Fibroblast of villous mesenchyme (primary cell): ENCODE measurements around the gene MTHFD1L. TPM values are rescaled to one million over a fixed set of nuclear protein-coding genes. Genes with fewer than 3 reads are reported as not detected.

ENCODE experiments used
- DNase-seq: peaks from one replicate; pipeline ENCODE4 v3.0.0-alpha.2; 2010; ENCODE audit warnings: low read depth
- H3K4me3 ChIP-seq: 2 replicates; pipeline ENCODE4 v1.5.1; 2011; ENCODE audit warnings: low read depth, mild to moderate bottlenecking, low read length
- CTCF ChIP-seq: IDR thresholded peaks from 2 replicates; pipeline ENCODE4 v1.5.1; 2012; ENCODE audit warnings: low read depth, mild to moderate bottlenecking, low read length; ENCODE audit not compliant: insufficient read depth
- total RNA-seq: library from RNA; depleted of rRNA; stranded (reverse); fragments of >200 nt; gene quantifications from 2 replicates; pipeline ENCODE4 v1.2.3, GENCODE V29; 2012

The MTHFD1L gene
- total RNA-seq, 1 donor, result 43.2 TPM

GRCh38 chr6:150890346-150890745 lies 24.8 kb downstream of the MTHFD1L start:
- no peak for DNase-seq
- TF ChIP-seq CTCF, result no peak
- no peak overlapping the region for H3K4me3 ChIP-seq

GRCh38 chr6:150891888-150892485 lies 26.5 kb downstream of the MTHFD1L start:
- no peak overlapping the region for H3K4me3 ChIP-seq
- peak; percentile 88 for DNase-seq
- peak; percentile 90 for TF ChIP-seq CTCF

- H3K4me3 ChIP-seq, result no peak overlapping the region
- TF ChIP-seq CTCF, result no peak
- DNase-seq, result no peak
Observed at GRCh38 chr6:150894191-150894744, 28.8 kb downstream of the MTHFD1L start.

- peak; percentile 16 for TF ChIP-seq CTCF
- H3K4me3 ChIP-seq, result no peak overlapping the region
- DNase-seq, result peak; percentile 56
Observed at GRCh38 chr6:150894935-150895552, 29.5 kb downstream of the MTHFD1L start.

- TF ChIP-seq CTCF, result no peak
Observed at GRCh38 chr6:150895928-150896632, 30.6 kb downstream of the MTHFD1L start.

GRCh38 chr6:150897400-150897943 lies 32.0 kb downstream of the MTHFD1L start:
- no peak for DNase-seq
- no peak for TF ChIP-seq CTCF

More at GRCh38 chr6:150895928-150896632, 30.6 kb downstream of the MTHFD1L start:
- H3K4me3 ChIP-seq, result no peak overlapping the region
- DNase-seq, result no peak

More at GRCh38 chr6:150897400-150897943, 32.0 kb downstream of the MTHFD1L start:
- no peak overlapping the region for H3K4me3 ChIP-seq
